HG03460 (cell line): Measurements from ENCODE around the gene TENM4.

Experiments used
- ATAC-seq: cut with Tn5 transposase; IDR thresholded peaks from one replicate; pipeline ENCODE4 v1.9.1; 2021; ENCODE audit not compliant: unreplicated experiment

TENM4 gene

GRCh38 chr11:79449040-79449439 is 8.2 kb upstream of the TENM4 start:
- no peak for ATAC-seq

DNA sequence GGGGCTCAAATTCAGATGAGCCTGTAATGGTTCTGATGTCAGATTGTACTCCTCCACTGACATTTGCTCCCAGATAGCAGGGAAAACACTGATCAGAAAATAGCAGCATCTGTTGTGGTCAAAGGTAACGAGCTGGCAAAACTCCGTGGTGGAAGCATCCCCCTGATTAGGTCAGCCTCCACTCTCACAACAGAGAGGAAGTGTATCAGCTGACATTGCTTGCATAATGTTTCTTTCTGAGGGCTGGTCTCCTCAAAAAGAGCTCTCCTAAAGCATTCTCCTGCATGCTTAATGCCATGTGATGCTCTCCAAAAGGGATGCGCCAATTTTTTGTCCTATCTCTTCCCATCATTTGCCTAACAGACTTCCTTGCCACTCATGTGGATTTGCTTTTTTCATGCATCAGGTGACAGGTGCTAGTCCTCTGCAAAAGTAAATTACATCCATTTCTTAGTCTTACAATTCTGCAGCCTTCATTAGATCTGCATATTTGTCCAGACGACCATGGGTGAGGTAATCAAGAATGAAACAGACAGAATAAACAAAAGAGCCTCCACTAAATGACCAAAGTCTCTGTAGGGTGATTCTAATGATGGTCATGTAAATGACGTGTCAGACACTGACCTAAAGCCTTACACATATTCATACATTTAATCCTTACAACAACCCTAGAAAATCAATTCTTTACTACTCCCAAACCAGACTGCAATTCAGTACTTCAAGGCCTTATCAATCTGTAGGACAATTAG is 6.4 kb upstream of the TENM4 start:
- ATAC-seq = no peak

GRCh38 chr11:79444923-79445322 is 4.1 kb upstream of the TENM4 start:
- ATAC-seq = no peak

DNA sequence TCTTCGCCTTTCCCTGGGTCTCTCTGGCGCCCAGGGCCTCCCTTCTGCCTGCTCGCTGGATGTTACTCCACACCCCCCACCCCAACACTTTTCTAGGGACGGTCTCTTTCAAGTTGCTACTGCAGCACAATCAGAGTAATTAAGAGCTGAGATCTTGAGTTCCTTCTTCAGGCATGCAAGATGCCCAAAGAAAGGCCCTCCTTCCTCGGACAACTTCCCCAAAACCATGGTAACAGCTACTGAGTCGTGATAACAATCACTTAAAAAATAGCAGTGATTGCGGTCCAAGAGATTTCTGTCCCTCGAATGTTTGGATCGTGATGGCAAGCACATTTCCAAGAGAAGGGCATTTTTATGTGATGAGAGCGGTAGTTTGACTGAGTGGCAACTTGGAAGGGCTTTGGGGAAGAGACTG is 638 bp upstream of the TENM4 start:
- ATAC-seq = no peak

- ATAC-seq = no peak
Measured at GRCh38 chr11:79439886-79440570, 802 bp downstream of the TENM4 start.

GRCh38 chr11:79439410-79439885 is 1.4 kb downstream of the TENM4 start:
- no peak for ATAC-seq

DNA sequence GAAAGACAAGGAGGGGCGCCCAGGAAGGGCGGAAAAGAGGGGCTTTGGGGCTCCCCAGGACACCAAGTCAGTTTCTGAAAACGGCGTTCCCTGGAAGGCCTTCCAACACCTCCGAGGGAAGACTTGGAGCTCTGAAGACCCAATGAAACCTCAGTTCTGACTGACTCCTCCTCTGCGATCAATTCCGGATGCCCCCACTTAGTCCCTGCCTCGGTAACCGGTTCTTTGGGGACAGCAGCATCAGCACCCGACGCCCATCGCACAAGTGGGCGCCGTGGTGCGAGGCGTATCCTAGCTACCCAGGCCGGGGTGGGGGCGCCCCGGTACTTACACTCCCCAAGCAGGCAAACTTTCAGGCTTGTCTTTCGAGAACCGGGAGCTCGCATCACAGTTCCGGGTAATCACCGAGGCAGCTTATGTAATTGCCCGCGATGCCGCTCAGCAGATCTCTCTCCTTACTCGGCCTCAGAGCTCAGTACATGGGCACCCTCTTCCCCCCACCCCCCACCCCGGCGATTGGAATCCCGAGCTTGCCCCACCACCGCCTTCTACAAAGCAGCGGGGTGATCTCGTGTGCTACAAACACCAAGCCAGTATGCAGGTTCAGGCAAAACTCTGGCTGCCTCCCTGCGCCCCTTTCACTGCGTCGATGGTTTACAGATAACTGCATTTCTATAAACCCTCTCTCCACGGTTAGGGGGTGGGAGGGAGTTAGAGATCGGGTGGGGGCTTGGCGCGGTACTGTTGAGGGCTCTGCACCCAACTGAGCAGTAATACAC is 2.0 kb downstream of the TENM4 start:
- no peak for ATAC-seq

DNA sequence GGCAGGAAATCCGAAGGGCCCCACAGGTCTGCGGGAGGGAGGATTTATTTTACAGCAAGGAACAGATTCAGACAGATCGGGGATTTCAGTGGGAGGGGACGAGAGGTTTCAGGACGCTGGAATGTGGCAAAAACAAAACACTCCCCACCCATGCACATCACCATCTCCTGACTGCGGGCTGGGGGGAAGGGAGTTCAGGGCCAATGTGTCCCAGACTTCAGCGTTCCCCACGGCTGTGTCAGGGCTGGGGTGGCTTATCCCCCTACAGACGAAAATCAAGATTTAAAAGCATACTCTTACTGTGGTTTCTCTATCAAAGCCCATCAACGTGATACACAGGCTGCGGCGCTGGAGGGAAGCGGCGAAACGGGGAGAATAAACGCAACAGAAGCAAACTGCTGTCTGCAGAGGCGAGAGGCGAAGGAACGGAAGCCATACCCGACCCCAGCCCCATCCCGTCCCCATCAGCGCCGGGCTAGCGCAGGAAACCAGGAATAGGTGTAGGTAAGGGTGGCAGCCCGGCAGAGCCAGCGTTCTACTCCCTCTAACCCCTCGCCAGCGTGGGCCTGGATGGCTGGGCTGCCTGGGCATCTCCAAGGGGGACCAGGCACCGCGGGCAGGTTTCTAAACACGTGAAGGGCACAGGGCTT is 2.7 kb downstream of the TENM4 start:
- no peak for ATAC-seq

DNA sequence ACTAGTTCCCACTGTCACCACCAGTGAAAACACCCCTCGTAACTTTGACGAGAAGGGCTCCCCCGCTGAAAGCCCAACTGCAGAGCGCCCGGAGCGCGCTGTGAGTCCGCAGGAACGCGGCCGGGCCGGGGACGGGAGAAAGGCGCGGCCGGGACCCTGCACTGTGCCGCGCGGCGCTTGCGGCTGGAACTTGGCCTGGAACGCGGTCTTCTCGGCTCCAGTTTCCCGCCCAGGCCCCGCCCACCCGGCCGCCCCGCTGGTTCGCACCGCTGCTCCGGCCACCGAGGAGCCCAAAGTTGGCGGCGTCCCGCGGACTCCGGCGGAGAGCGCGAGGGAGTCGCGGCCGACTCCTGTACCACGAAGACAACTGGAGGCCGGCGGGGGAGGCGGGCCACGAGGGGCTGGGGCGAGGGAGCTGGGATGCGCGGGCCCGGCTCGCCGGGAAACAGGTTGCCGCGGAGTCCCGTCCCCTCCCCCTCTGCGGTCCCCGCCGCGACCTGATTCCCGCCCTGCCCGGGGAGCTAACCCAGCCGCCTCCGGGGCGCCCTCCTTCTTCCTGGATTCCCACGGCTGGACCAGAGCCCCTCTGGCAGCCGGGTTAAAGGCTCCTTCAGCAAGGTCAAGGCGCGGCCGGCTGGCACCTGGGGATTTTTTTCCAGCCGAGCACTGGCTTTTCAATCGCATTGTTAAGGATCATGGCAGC is 3.4 kb downstream of the TENM4 start:
- no peak for ATAC-seq

GRCh38 chr11:79436919-79437277 is 3.9 kb downstream of the TENM4 start:
- no peak for ATAC-seq

DNA sequence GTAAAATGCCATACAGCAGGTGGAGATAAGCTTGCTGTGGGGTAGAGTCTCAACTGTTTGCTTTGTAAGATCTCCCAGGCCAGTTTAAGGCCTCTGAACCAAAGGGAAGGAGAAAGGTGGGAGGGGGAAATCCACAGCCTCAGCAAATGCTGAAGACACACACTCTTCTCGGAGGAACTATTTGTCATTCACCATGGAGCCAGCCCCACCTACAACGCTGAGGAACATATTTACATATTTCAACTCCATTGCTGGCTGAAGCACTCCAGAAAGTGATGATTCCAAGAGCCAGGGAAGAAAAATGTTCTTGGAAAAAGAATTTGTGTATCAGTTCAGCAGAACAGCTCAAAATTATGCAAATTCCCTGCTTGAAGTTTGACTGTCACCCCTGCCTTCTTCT is 6.5 kb downstream of the TENM4 start:
- ATAC-seq = no peak

DNA sequence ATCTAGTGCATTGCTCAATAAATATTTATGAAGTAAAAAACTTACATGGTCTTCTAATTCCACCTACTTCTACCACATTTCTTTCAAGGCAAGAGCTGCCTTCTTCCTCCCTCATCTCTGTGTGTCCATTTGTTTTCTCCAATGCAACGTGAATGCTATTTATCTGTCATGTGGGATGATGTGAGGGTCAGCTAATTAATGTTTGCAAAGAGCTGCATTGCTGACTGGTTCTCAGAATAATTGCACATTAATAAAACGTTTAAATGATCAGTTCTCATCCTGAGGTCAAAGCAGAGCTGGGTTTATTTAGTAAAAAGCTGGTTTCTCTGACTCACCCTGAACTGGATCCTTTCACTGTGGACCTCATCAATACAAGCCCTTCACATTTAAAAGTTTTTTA is 8.7 kb downstream of the TENM4 start:
- no peak for ATAC-seq

- ATAC-seq = no peak
Measured at GRCh38 chr11:79431535-79431934, 9.3 kb downstream of the TENM4 start.

DNA sequence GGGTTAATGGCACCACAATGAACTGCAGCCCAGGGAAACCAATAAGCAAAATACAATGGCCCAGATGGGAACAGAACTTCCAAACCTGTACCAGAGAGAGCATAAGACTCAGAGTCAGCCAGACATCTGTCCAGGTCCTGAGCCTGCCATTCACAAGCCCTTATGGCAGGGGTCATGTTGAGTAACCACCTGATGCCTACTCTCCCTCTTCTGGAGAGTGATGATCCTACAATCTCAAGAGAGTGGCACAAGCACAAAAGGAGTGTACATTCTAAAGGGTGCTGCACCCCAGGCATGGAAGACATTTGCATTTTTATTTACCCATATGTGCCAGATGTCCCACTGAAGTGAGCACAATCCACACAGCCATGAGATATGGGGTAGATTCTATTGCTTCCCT is 10.6 kb downstream of the TENM4 start:
- no peak for ATAC-seq

- ATAC-seq = no peak
Measured at GRCh38 chr11:79428406-79428805, 12.4 kb downstream of the TENM4 start.

GRCh38 chr11:79427611-79428327 is 13.1 kb downstream of the TENM4 start:
- ATAC-seq = no peak

DNA sequence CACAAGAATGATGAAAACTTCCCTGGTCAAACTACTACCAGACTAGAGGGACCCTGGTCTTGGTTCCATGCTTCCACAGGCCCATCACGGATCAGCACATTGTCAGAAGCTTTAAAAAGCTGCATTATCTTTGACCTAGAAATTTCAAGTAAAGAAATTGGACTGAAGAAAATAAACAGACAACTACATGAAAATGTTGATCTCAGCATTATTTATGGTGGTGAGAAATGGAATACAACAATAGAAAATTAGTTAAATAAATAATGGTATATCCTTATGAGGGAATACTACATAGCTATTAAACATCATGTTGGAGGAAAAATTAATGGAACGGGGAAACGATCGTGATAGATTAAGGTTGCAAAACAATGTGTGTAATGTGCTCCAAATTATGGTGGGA is 13.7 kb downstream of the TENM4 start:
- ATAC-seq = no peak

GRCh38 chr11:79425463-79425862 is 15.4 kb downstream of the TENM4 start:
- no peak for ATAC-seq

DNA sequence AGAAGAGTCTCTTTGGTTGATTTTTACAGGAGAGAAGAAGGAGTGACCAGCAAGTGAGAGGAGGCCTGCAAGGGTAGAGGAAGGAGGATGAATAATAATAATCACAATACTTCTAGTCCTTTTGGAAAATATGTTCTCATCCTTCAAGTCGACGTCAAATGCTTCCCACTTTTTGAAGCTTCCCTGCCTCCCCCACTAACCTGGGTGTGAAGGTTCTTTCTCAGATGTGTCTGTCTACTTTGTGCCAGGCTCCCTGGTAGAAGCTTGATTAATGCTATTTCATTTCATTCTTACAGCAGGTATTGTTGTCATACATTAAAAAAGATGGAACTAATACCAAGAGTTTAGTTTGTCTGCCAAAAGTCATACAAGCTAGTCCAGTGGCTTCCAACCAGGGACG is 17.1 kb downstream of the TENM4 start:
- no peak for ATAC-seq

- ATAC-seq = no peak
Measured at GRCh38 chr11:79422866-79423265, 18.0 kb downstream of the TENM4 start.
